WERI-Rb-1 (cell line): ENCODE measurements around the gene ZNF274.

Source experiments
- DNase-seq: peaks from one replicate; pipeline ENCODE4 v3.0.0-alpha.2; 2020
- H3K27ac ChIP-seq: fragments of 250-450 bp; sonication (Bioruptor Pico); 2 replicates; pipeline ENCODE4 v1.5.1; 2020; ENCODE audit warnings: mild to moderate bottlenecking, moderate library complexity
- H3K27me3 ChIP-seq: fragments of 250-450 bp; sonication (Bioruptor Pico); 2 replicates; pipeline ENCODE4 v1.5.1; 2021; ENCODE audit warnings: mild to moderate bottlenecking, low read depth, moderate library complexity; ENCODE audit not compliant: insufficient read depth, severe bottlenecking
- H3K36me3 ChIP-seq: fragments of 250-450 bp; sonication (Bioruptor Pico); 2 replicates; pipeline ENCODE4 v1.5.1; 2020; ENCODE audit warnings: mild to moderate bottlenecking, moderate library complexity
- H3K4me3 ChIP-seq: 2 replicates; pipeline ENCODE4 v1.5.1; 2011; ENCODE audit warnings: low read depth, mild to moderate bottlenecking, control low read depth, low read length
- H3K9me3 ChIP-seq: fragments of 250-450 bp; sonication (Bioruptor Pico); 2 replicates; pipeline ENCODE4 v1.5.1; 2021; ENCODE audit warnings: mild to moderate bottlenecking, moderate library complexity; ENCODE audit not compliant: severe bottlenecking
- CTCF ChIP-seq: IDR thresholded peaks from 2 replicates; pipeline ENCODE4 v1.5.1; 2011; ENCODE audit warnings: low read depth, mild to moderate bottlenecking, control low read depth, inconsistent platforms, low read length

The ZNF274 gene

GRCh38 chr19:58203814-58204475, 21.1 kb downstream of the ZNF274 start:
- Histone ChIP-seq H3K36me3 (peaks cover 80% of the 10 kb centered on the region), H3K27me3 (no peaks in the 10 kb centered on the region), H3K4me3 (no peak overlapping the region), H3K27ac (no peak overlapping the region), H3K9me3 (peaks cover 45% of the 10 kb centered on the region)
- TF ChIP-seq CTCF = no peak
- no peak for DNase-seq

DNA sequence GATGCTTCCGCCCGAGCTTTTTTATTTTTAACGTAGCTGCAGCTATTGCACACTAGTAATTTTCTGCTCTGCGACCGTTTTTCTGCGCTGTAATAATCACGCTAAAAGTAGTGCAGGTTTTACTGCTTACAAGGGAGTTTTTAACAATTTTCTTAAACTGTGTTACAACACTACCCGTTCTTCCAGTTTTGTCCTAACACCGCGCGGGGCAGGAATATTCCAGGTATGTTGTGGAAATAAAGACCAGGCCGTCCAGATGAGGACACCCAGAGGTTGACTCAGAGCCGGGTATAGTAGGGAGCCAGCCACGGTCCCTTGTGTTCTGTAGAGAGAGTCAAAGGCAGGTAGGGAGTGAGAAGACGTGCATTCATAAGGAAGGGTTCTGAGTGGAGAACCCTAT, 21.7 kb downstream of the ZNF274 start:
- Histone ChIP-seq H3K9me3 (peaks cover 45% of the 10 kb centered on the region), H3K27me3 (no peaks in the 10 kb centered on the region), H3K36me3 (peaks cover 82% of the 10 kb centered on the region), H3K27ac (no peak overlapping the region), H3K4me3 (no peak overlapping the region)
- DNase-seq = no peak
- TF ChIP-seq CTCF = no peak

DNA sequence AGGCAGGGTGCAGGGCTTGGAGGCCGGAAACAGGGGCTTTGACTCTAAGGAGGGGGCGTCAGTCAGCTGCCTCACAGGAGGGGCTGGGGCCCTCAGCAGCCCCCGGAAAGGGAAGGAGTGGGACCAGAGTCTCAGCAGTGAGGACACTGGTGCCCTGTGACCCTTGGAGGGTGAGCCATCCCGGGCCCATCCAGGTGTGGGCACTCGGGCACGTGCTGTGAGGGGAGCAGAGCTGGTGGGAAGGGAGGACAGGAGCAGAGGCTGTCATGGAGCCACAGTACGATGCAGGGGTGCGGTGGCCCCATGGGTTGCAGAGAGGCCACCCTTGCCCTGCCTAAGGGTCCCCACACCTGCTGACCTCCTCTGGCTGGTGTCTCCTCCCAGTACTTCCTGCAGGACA, 26.7 kb downstream of the ZNF274 start:
- TF ChIP-seq CTCF = no peak
- H3K27ac ChIP-seq = no peak overlapping the region
- H3K27me3 ChIP-seq = no peaks in the 10 kb centered on the region
- H3K9me3 ChIP-seq = peaks cover 30% of the 10 kb centered on the region
- H3K36me3 ChIP-seq = peaks cover 97% of the 10 kb centered on the region
- no peak for DNase-seq
- no peak overlapping the region for H3K4me3 ChIP-seq

GRCh38 chr19:58212336-58213074, 29.6 kb downstream of the ZNF274 start:
- Histone ChIP-seq H3K27me3 (no peaks in the 10 kb centered on the region), H3K9me3 (peaks cover 24% of the 10 kb centered on the region), H3K36me3 (peaks cover 68% of the 10 kb centered on the region), H3K4me3 (no peak overlapping the region), H3K27ac (no peak overlapping the region)
- TF ChIP-seq CTCF = no peak
- no peak for DNase-seq

- DNase-seq = no peak
- Histone ChIP-seq H3K27me3 (no peaks in the 10 kb centered on the region), H3K27ac (no peak overlapping the region), H3K36me3 (peaks cover 62% of the 10 kb centered on the region), H3K4me3 (no peak overlapping the region), H3K9me3 (peaks cover 24% of the 10 kb centered on the region)
- TF ChIP-seq CTCF = no peak
Measured at GRCh38 chr19:58213075-58213369, 30.2 kb downstream of the ZNF274 start.
